GM18858 (cell line): ENCODE measurements around the gene PLK3.
"Not testable (repeated sequence)": the region's sequence is repeated elsewhere in the genome, so short reads cannot be mapped to it uniquely, and the experiment has no call there.

ENCODE experiments used
- ATAC-seq: cut with Tn5 transposase; IDR thresholded peaks from one replicate; pipeline ENCODE4 v1.9.1; 2021; ENCODE audit not compliant: unreplicated experiment

Gene PLK3

DNA sequence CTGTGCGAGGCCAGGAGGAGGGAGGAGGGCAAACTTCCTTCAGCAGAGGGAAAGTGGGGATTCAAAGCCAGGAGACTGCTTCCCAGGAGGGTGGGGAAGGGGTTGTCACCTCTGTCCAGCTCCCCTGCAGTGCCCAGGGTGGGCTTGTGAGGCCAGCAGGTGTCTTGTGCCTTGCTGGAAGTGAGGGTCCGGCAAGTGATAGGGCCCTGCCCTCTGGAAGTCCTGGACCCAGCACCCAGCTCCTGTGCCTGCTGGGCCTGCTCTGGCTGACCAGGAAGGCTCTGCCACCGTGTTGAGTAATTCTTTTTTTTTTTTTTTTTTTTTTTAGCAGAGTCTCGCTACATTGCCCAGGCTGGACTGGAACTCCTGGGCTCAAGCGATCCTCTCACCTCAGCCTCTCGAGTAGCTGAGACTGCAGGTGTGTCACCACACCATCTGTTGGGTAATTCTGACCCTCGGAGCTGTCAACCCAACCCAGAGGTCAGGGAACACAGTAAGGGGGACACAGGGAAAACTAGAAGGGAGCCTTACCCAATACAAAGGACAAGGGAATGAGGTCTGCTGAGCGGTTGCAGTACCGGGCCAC is 13.2 kb upstream of the PLK3 start:
- ATAC-seq, result no peak

DNA sequence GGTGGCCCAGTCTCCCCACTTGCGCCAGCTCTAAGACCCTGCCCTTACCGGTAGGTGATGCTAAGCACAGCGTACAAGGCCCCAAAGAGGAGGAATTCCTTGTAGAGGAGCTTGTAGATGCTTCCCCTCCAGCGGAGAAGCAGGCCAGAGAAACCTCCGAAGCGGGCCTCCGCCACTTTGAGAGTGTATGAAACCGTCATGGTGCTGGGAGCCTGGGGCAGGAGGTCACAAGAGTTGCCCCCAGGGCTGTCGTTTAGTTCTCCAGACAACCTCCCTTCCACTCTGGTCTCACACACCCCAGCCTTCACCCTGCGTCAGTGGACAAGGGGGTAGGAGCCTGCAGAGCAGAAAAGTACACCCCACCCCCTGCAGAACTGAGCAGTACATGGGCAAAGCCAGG is 12.7 kb upstream of the PLK3 start:
- no peak for ATAC-seq

DNA sequence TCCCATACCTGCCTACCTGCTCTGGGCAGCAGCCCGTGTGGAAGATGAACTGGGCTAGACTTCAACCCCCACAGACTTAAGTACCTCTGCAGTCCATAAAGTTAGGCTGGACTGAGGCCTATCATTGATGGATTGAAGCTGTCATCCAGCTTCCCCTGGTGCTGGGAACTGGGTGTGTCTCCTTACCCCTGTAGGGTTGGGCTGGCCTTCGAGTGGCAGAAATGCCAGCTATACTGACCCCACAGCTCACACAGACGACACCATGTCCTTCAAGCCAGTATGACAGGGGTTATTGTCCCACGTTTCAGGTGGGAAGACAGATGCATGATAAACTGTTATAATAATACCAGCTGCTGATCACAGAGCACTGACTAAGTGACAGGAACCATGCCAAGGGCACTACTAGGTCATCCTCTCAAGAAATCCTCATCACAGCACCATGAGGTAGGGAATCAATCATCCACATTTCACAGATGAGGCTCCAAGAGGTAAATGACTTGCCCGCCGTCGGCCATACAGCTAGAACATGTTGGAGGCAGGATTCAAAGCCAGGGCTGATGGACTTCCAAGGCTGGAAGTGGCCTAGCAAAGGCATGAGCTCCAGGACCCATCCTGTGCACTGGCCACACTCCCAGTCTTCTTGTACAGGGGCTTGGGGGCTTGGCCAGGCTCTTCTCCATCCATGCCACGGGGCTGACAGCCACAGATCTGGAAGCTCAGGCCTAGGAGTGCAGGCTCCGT is 11.9 kb upstream of the PLK3 start, which contains the start of gene BEST4:
BEST4 (minus strand) TSS at position 51 of the 741 bp plus-strand sequence. CDS start 465 bp downstream, outside the sequence.
- ATAC-seq, result no peak

DNA sequence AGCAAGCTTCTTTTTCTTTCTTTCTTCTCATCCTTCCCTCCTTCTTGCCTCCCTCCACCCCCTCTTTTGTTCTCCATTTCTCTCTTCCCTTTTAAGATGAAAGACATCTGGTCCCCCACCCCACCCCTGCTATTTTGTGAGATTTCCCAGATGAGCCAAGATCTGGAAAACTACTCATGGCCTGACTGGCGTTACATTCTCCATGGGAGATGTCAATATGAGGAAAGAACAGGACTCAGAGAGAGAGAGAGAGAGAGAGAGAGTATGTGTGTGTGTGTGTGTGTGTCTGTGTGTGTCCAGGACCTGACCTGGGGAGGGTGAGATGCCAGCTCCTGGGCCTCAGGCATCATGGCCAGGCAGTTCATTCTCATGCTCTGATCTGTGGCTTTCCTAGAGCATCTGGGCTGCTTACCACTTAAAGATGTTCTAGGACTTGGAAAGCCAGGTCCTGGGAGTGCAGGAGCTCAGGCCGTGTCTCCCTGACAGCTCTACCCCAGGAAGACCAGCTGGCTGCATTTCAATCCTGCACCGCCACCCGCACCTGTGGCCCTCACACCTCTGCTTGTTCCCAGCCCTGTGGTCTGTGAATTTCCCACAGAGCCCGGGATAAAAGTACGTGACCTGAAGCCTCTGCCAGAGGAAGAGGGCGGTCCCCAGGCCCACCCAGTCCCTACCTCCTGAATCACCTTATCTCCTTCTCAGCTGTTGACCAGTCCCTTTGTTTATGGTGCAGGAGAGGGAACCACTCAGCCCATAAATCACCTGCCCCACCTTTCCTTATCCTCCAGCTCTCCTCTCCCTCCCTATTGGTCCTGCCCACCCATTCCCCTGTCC is 9.0 kb upstream of the PLK3 start:
- ATAC-seq, result no peak

DNA sequence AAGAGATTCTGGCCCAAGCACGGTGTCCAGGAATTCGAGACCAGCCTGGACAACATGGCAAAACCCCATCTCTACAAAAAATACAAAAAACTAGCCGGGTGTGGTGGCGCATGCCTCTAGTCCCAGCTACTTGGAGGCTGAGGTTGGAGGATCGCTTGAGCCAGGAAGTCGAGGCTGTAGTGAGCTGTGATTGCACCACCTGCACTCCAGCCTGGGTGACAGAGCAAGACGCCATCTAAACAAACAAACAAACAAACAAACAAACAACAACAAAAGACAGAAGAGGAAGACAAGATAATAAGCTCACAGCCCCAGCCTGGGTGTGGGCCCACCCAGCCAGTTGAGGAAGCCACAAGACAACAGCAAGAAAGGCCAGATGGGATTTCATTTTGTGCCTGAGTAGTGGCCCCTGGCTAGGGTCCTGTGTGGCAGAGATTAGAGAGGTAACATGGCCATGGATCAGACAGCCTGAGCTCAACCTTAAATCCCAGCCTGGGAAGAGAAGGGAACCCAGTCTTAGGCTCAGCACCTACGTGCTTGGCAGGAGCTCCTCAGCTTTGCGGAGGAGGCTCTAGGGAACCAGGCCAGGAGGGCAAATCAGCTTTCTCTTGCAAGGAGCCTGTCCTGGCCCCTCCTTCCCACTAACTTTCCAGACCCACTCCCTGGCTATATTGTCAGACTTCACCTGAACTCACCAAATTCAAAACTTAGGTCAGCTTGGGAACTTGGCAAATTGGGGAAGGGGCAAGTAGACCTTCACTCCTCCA is 7.3 kb upstream of the PLK3 start:
- no peak for ATAC-seq

DNA sequence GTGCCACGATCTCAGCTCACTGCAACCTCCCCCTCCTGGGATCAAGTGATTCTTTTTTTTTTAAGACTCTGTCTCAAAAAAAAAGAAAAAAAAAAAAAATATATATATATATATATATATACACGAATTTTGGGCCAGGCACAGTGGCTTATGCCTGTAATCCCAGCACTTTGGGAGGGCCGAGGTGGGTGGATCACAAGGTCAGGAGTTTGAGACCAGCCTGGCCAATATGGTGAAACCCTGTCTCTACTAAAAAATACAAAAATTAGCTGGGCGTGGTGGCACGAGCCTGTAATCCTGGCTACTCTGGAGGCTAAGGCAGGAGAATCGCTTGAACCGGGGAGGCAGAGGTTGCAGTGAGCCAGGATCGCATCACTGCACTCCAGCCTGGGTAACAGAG is 2.3 kb upstream of the PLK3 start:
- not testable (repeated sequence) for ATAC-seq

DNA sequence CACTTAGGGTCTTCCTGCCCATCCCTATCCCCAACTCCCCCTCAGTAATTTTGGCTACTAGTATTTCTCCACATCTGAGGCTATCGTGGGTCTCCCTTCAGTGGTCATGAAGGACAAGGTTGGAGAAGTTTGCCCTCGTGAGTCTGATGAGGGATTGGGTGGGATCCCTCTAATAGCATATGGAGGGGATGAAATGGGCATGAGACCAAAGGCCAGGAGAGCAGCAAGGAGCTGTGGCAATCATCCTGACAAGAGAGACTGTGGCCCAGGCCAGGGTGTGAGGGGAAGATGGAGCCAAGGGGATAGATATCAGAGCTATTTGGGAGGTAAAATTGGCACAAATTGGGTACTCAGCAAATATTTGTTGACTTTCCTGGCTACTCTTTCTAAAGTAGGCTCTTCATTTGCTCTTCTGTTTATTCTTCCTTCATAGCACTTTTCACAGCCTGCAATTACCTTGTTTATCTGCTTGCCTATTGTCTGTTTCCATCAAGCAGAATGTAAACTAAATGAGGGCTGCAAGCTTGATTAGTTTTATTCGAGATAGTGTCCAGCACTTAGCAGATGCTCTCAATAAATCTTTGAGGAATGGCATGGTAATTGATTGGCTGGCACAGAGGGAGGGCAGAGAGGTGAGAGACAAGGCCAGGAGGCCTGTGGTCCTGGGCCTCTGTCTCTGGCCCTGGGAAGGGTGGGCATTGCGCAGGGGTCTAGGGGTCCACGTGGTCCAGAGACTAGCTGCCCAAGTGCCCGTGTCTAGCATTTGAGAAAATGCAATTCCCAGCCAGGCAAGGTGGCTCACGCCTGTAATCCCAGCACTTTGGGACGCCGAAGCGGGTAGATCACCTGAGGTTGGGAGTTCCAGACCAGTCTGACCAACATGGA is 1.5 kb upstream of the PLK3 start:
- ATAC-seq, result no peak

DNA sequence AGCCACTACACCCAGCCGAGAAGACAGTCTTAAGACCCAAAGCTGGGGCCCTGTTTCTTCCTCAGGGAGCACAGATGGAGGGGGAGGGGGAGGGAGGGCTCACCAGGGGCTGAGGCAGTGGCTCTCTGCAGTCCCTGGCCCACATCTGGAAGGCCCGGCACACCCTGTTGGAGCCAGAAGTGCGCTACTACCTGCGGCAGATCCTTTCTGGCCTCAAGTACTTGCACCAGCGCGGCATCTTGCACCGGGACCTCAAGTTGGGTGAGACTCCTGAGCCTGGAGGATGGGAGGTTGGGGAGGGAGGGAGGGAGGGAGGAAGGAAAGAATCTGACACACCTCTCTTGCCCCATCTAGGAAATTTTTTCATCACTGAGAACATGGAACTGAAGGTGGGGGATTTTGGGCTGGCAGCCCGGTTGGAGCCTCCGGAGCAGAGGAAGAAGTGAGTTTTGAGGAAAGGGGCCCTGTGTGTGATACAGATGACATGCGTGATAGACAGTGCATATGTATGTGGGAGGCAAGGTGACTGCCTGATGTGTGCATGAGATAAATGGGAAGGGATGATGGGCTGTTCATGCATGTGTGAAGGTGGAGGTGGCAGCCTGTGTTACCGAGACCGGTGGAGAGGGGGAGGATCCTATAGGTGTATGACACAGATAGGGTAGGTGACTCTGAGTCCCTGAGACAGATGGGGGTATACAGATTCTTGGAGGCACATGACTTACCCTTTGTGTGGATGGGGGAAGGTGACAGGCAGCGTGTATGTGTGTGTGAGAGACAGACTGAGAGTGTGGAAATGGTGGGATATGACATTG is 1.5 kb downstream of the PLK3 start:
- no peak for ATAC-seq

DNA sequence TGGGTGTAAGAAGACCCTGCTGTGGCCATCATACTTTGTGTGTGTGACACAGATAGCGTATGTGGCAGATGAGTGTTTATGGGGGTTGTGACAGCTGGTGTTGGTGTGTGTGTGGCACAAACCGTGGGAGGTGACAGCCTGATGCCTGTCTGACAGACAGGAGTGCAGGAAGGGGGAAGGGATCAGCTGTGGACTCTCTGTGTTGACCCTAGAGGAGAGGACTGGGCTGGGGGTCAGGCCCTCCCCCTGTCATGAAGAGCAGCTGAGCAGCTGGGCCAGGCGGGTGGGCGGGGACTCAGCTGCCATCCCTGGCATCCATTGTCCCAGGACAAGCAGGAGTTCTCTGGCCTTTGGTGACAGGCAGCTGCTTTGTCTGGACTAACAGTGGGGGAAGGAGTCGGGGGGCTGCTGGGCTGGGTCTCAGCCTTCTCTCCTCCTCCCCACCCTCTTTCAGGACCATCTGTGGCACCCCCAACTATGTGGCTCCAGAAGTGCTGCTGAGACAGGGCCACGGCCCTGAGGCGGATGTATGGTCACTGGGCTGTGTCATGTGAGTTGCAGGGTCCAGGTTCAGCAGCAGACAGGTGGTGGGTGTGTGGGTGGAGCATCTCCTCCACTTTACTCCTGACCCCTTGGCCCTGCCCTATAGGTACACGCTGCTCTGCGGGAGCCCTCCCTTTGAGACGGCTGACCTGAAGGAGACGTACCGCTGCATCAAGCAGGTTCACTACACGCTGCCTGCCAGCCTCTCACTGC is 2.3 kb downstream of the PLK3 start:
- ATAC-seq, result no peak

DNA sequence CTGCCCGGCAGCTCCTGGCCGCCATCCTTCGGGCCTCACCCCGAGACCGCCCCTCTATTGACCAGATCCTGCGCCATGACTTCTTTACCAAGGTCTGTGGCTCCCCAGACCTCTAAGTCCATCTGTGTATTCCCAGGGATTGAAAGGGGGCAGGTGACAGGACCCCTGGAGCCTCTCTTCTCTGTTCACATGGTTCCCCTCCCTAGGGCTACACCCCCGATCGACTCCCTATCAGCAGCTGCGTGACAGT is 2.8 kb downstream of the PLK3 start:
- no peak for ATAC-seq

DNA sequence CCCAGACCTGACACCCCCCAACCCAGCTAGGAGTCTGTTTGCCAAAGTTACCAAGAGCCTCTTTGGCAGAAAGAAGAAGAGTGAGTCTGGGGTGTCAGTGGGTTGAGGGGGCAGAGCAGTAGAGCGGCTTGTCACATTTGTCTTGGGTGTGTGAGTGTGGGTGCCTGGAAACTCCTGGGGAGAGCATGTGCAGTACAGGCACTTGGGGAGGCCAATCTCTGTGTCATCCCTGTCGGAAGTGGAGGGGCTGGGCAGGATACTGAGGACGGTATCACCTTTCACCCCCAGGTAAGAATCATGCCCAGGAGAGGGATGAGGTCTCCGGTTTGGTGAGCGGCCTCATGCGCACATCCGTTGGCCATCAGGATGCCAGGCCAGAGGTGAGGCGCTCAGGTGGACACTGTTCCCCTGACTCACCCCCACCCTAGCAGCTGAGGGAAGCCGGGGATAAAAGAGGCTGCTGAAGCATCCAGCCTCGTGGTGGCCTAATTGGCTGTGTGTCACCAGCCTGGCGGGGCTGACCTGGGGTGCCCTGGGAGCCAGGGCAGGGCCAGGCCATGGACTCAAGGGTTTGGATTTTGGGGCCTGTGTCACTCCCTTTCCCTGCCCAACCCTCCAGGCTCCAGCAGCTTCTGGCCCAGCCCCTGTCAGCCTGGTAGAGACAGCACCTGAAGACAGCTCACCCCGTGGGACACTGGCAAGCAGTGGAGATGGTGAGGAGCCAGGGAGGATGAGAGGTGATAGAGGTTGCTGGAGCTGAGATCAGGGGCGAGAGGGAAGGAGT is 3.3 kb downstream of the PLK3 start:
- no peak for ATAC-seq

DNA sequence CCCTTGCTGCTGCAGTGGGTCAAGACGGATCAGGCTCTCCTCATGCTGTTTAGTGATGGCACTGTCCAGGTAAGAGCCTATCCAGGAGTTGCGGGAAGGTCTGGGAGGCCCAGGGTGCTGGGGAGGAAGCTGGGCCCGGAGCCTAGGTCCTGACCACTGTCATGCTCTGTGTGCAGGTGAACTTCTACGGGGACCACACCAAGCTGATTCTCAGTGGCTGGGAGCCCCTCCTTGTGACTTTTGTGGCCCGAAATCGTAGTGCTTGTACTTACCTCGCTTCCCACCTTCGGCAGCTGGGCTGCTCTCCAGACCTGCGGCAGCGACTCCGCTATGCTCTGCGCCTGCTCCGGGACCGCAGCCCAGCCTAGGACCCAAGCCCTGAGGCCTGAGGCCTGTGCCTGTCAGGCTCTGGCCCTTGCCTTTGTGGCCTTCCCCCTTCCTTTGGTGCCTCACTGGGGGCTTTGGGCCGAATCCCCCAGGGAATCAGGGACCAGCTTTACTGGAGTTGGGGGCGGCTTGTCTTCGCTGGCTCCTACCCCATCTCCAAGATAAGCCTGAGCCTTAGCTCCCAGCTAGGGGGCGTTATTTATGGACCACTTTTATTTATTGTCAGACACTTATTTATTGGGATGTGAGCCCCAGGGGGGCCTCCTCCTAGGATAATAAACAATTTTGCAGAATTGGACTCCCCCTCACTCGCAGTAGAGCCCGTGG is 5.3 kb downstream of the PLK3 start:
- ATAC-seq, result no peak

DNA sequence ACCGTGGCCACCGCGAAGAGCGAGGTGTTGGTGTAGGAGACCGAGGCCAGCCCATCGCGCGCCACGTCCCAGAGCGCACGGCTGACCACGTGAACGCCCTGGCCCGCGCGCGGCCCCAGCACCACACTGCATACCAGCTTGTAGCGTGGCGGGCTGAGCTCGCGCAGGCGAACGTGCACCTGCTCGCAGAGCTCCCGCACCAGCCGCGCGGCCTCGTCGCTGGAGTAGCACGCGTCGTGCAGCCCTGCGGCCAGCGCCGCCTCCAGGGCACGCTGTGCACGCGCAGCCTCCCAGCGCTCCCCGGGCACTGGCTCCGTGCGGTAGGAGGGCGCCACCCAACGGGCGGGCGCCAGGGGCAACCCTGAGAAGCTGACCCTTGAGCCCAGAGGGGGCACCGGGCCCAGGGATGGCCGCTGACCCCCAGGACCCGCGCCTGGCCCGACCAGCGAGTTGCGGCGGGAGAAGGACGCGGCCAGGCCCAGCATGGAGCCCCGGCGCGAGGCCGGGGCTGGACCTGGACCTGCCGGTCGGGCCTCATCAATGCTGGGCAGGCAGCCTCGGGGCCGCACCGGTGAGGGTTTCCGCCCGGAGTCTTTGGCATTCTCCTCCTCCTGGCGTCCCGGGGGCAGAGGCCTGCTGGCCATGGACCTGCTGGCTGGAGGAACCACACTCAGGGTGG is 6.0 kb downstream of the PLK3 start:
- ATAC-seq, result no peak

DNA sequence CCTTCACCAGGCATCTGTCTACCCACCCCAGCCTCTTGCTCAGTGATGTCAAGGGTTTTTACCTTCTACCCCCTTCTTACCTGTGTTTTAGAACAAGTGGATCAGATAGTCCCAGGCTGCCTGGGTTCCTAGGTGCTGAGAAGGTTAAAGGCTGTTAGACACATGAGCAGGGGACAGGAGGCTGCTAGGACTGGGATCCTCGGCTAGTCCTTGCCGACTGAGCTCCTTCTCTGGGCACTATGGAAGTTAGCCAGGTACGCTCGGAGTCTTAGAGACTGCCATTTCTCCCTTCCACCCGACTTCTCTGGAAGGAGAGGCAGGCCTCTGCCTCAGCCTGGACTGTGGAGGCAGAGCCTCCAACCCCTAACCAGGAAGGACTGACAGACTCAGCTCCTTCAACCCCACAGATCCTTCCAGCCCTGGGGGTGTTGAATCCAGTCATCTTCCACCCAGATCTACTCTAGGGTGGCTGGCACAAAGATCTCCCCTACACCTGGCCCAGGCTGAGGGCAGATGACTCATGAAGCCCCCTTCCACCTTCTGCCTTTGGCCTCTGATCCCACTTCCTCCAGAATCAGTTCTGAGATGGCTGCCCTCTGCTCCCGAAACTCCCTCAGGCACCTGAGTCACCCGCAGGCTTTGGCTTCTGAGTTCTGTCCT is 6.7 kb downstream of the PLK3 start, which contains the start of gene DYNLT4:
DYNLT4 (minus strand) TSS at position 648 of the 660 bp plus-strand sequence. CDS start 683 bp downstream, outside the sequence.
- ATAC-seq, result no peak

DNA sequence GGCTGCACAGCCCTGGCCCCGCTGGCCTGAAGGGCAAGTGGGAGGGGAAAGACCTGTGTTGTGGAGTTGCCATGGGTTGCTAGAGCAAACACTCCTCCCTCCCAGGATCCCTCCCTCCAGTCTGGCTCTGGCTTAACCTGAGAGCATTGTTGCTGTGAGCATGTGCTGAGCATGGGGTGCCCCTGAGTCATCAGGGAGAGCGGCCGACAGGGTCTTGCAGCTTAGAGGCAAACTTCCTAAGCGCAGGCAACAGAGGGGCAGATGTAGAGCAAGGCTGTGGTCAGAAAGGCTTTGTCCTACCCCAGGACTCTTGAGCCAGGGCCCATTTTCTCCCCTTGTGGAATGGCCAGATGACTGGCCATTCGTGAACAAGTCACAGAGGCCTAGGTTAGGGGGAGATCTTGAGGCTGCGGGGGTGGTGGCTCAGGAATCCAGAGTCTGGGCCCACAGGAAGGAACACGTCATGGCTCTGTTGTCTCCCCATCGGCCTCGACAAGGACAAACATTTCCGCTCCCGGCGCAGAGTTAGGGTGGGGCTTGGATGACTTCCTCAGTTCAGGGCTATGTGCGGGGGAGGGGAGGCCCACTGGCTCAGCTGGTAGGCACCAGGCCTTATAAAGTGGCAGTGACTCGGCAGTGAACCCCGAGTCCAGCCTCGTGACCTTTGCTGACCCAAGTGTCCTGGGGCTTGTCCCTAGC is 7.3 kb downstream of the PLK3 start:
- ATAC-seq, result no peak
